EH (cell line): ENCODE measurements around the gene FRMD4A.
"Not testable (repeated sequence)": the region's sequence is repeated elsewhere in the genome, so short reads cannot be mapped to it uniquely, and the experiment has no call there.

Source experiments
- DNase-seq: peaks from one replicate; pipeline ENCODE4 v3.0.0-alpha.2; 2015; ENCODE audit warnings: low read depth

Gene FRMD4A

GRCh38 chr10:13915710-13916109 lies 415.0 kb downstream of the FRMD4A start:
- no peak for DNase-seq

- no peak for DNase-seq
These were observed 416.8 kb downstream of the FRMD4A start for GRCh38 chr10:13913897-13914296.

GRCh38 chr10:13911821-13912520 lies 418.8 kb downstream of the FRMD4A start:
- DNase-seq: no peak

- no peak for DNase-seq
These were observed 421.0 kb downstream of the FRMD4A start for GRCh38 chr10:13909516-13910258.

GRCh38 chr10:13908475-13908874 lies 422.2 kb downstream of the FRMD4A start:
- DNase-seq: no peak

DNA sequence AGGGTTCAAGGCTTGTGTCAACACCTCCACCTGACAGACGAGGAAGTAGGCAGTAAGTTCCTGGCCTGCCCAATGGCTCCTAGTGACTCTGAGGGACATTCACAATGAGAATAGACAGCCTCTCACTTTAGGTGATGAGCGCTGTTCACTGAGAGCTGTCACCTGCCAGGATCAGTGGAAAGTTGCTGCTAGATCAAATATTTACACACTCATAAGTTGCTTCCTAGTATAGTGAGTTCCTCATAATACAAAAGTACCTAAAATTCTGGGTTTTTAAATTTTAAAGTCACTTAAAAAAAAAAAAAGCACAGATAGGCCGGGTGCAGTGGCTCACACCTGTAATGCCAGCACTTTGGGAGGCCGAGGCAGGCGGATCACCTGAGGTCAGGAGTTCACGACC lies 423.2 kb downstream of the FRMD4A start:
- no peak for DNase-seq

DNA sequence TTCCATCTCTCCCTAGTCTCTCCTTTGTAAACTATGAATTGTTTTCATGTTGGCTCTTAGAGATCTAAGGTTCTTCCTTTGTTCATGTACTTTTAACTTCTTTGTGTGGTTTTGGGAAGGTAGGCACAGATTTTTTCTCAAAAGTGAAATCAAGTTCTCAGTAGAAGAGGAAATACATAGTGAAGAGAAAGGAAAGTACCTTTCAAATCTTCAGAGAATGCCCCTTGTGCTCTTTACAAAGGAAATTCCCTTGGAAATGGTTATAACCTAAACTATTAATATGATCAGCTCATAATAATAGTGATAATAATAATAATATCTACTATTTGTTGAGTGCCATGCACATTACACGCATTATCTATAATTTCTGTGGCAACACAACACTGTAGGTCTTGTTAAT lies 425.4 kb downstream of the FRMD4A start:
- no peak for DNase-seq

- no peak for DNase-seq
These were observed 426.7 kb downstream of the FRMD4A start for GRCh38 chr10:13904064-13904463.

GRCh38 chr10:13902868-13903587 lies 427.7 kb downstream of the FRMD4A start:
- DNase-seq: no peak

GRCh38 chr10:13899941-13900340 lies 430.8 kb downstream of the FRMD4A start:
- DNase-seq: no peak

DNA sequence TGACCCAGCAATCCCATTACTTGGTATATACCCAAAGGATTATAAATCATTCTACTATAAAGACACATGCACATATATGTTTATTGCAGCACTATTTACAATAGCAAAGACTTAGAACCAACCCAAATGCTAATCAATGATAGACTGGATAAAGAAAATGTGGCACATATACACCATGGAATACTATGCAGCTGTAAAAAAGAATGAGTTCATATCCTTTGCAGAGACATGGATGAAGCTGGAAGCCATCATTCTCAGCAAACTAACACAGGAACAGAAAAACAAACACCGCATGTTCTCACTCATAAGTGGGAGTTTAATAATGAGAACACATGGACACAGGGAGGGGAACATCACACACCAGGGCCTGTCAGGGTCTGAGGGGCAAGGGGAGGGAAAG lies 434.6 kb downstream of the FRMD4A start:
- not testable (repeated sequence) for DNase-seq

GRCh38 chr10:13894412-13895093 lies 436.2 kb downstream of the FRMD4A start:
- peak; percentile 73 for DNase-seq

- peak; percentile 86 for DNase-seq
These were observed 436.8 kb downstream of the FRMD4A start for GRCh38 chr10:13893926-13894325.

GRCh38 chr10:13892871-13893270 lies 437.9 kb downstream of the FRMD4A start:
- DNase-seq: no peak

DNA sequence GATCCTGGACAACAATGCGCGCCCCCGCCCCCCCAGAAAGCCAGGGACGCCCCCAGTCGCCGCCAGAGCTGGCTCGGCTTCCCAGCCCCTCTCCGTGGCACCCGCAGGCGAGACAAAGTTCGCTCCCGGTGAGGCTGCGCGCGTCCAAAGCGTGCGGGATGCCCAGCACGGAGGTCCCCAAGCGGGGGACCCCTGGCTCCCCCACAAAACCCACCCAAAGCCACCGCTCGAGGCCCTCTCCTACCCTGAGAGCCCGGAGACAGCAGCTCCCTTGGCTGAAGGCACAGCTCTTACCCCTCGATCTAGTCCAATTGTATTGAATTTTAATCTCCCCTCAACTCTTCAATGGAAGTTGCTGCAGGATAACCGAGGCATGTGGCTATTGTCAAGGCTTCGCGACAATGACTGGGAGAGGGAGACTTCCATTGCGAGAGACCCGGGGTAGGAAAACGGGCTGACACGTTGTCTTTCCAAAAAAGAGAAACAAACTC lies 438.7 kb downstream of the FRMD4A start:
- peak; percentile 17 for DNase-seq

DNA sequence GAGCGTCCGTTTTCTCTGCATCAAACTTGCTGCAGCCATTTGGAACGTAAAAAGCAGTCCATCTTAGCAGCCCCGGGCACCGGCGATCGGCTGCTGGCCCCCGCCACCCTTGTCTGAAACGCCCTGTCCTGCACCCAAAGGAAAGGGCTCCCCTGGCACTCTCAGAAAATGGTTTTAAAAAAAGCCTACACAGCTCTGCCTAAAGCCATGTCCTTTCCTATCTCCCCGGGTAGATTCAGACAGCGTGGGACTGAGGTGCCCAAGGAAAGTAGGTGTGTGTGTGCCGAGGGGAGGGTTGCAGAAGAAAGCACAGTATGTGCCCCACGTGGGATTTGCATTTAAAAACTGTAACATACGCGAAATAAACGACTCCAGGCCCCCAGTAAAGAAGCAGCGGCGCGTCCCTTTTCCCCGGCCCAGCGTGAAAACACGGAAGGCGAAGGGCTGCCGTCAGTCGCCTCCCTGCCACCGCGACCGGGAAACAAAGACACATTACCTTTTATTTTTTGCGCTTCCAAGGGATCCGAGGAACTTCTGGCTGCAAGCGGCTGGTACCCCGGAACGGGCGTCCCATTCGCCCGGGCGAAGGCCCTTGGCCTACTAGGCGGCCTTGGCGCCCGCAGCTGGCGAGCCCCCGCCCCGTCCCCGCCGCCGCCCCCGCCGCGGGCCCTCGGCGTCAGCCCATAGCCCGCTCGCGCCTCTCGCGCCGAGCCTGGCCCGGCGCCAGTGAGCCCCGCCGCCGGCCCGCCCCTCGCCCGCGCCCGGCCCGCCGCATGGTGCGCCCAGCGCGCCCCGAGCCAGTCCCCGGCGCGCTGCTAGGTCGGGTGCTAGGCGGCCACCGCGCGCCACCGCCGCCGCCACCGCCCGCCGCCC lies 439.4 kb downstream of the FRMD4A start:
- peak; percentile 48 for DNase-seq

DNA sequence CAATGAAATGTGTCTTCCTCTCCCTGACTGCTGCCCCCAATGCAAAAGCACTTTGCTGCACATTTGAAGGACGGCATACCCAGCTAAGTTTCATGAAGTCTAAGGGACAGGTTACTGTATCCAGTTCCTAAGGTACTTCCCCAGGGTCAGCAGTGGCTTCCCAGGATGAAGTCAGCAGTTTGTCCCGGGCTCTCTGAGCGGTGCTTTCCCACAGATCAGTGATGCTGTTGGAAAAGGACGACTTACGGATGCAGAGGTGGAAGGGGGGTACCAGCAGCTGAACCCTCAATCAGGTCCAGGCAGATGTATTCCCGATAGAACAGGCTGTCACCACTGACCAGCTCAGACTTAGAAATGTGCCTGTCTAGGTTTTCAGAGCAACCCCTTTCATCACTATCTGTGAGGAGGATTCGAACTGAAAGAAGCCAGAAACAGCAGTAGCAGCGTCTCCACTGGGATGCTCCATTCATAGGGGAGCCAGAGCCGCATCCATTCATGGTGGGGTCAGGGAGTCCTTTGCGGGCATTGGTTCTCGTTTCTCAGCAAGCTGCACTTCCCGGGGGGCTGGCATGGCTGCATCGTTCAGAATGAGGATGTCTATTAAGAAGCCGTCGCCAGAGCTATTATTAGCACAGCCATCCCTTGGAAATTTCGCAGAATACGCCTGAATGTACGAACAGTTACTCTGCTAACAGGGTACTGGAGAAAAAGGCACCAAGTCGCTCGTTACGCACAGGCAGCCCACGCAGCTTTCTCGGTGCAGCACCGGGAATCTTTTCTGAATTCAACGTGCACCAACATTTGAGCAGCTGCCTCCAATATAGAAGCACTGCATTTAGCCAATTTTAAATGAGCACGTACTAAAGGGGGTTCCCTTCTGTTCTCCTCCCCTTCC lies 440.2 kb downstream of the FRMD4A start:
- DNase-seq: peak; percentile 80

GRCh38 chr10:13887761-13888160 lies 443.0 kb downstream of the FRMD4A start:
- DNase-seq: no peak

DNA sequence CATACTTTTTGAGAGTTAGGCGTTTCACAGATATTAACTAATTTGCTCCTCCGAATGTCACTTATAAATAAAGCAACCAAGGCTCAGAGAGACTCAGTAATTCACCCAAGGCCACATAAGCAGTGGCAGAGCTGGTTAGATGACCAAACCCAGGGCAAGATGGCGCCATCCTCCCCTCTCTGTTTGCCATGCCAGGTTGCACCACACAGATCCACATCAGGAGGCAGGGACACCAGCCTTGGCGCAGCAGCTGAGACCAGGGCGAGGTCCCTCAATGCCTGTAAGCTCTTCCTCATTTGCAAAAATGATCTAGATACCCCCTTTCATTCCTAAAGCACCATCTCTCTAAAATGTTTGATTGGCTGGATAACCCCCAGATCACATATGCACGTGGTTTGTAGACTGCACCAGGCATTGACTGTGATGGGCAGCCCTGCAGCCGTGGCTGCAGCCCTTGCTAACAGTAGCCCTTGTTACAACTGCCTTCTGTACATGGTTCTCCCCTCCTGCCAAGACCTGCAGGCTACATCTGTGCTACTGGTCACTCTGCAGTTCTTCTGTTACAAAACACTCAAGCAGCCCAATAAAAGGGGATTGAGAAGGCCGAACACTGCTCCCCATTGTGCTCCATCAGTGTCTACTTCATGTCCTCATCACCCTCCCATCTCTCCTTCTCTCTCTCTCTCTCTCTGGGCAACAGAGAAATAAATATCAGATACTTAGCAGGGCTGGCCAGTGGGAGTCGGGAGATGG lies 445.3 kb downstream of the FRMD4A start:
- no peak for DNase-seq
